ENCODE measurements around the gene BNIPL. TPM values are rescaled to one million over a fixed set of nuclear protein-coding genes. Genes with fewer than 3 reads are reported as not detected.

The BNIPL gene
- total and polyA plus RNA-seq, 2 of the 13 experiments (the other 11 are each of a cell fraction or from before 2014, with no cell fraction given): 0.40 to 1.1 TPM

- H3K9me3 ChIP-seq (ENCODE audit: low read length): no peaks in the 10 kb centered on the region
- ChIA-PET POLR2A (interaction anchor here (1.3 kb wide), 1 partner anchor 11 kb away, joined by 11 read pairs; the partner anchor contains the start of gene ANXA9), CTCF (ENCODE audit: low intra/inter-chr PET ratio, low total read pairs) (interaction anchor here (1.3 kb wide), 1 partner anchor 13 kb away, joined by 7 read pairs; no protein-coding TSS in a partner anchor)
- peak; percentile 44 for FAIRE-seq
- intact Hi-C loops (cut with micrococcal nuclease; ENCODE audit: unreplicated experiment) (no loop called here), in situ Hi-C loops (cut with HindIII; ENCODE audit: extremely low pct_ligation_motif_present, low pct_unique_long_range_greater_than_20kb) (no loop called here)
- no peak overlapping the region for H3K27ac ChIP-seq (ENCODE audit: extremely low read length, insufficient read depth, low read length)
- H2AFZ ChIP-seq (ENCODE audit: low read length): no peak overlapping the region
- no peaks in the 10 kb centered on the region for H4K20me1 ChIP-seq (ENCODE audit: insufficient read depth, low read length)
- no peaks in the 10 kb centered on the region for H3K79me2 ChIP-seq (ENCODE audit: insufficient read depth, low read length)
- no peak for ATAC-seq
- no peak overlapping the region for H3K4me2 ChIP-seq (ENCODE audit: low read depth, low read length)
- WGBS (ENCODE audit: low lambda C conversion rate): 88% methylated on average over 4 of the region's 4 CpGs
- H3K4me3 ChIP-seq (replicated peaks in 1 of 3; ENCODE audit: insufficient read depth in 1 of 3, low read depth in 2 of 3, low read length in 3 of 3): no peak overlapping the region
- H3K27me3 ChIP-seq (ENCODE audit: control insufficient read depth in 1 of 2, insufficient read depth in 2 of 2, low read length in 2 of 2): no peaks in the 10 kb centered on the region
- DNase-seq (ENCODE audit: low spot score): no peak
- no peak overlapping the region for H3K9ac ChIP-seq (ENCODE audit: insufficient read depth, low read depth, low read length)
- H3K4me1 ChIP-seq (ENCODE audit: insufficient read depth, low read length): peaks cover 11% of the 10 kb centered on the region
- peaks cover 6% of the 10 kb centered on the region in 2 experiments; a peak in 3 of 5 replicates for H3K36me3 ChIP-seq (replicated peaks in 1 of 2; ENCODE audit: control insufficient read depth in 1 of 2, insufficient read depth in 2 of 2, low read length in 2 of 2)
- no TSS peak for BruUV-seq (replicated peaks)
- TF ChIP-seq ATF1 (CRISPR knock-in tag; IDR thresholded peaks at IDR 0.05) (no peak), ZNF709 (CRISPR knock-in tag; IDR thresholded peaks at IDR 0.05) (no peak), FOXA1 (IDR thresholded peaks at IDR 0.05) (no peak), FOXA1 (CRISPR knock-in tag; IDR thresholded peaks at IDR 0.05) (no peak), ZNF329 (CRISPR knock-in tag; IDR thresholded peaks at IDR 0.05; ENCODE audit: low read depth) (no peak), CERS6 (CRISPR knock-in tag; IDR thresholded peaks at IDR 0.05) (no peak), SMYD3 (CRISPR knock-in tag; IDR thresholded peaks at IDR 0.05) (no peak), GABPA (IDR thresholded peaks at IDR 0.05; ENCODE audit: low read depth, low read length) (no peak), GABPA (CRISPR knock-in tag; IDR thresholded peaks at IDR 0.05; ENCODE audit: low read depth) (no peak), ZNF687 (CRISPR knock-in tag; IDR thresholded peaks at IDR 0.05) (no peak), ZKSCAN1 (IDR thresholded peaks at IDR 0.05; ENCODE audit: low read length) (no peak), SAP130 (CRISPR knock-in tag; IDR thresholded peaks at IDR 0.05; ENCODE audit: low read depth) (no peak), ZNF225 (CRISPR knock-in tag; IDR thresholded peaks at IDR 0.05) (no peak), ZNF10 (CRISPR knock-in tag; IDR thresholded peaks at IDR 0.05; ENCODE audit: borderline replicate concordance, low read depth) (no peak), DNMT1 (CRISPR knock-in tag; IDR thresholded peaks at IDR 0.05) (no peak), ZFP36L2 (CRISPR knock-in tag; IDR thresholded peaks at IDR 0.05) (no peak), NCOA5 (CRISPR knock-in tag; IDR thresholded peaks at IDR 0.05) (no peak), KAT8 (CRISPR knock-in tag; IDR thresholded peaks at IDR 0.05) (no peak)
- TF ChIP-seq, protein P1, sequence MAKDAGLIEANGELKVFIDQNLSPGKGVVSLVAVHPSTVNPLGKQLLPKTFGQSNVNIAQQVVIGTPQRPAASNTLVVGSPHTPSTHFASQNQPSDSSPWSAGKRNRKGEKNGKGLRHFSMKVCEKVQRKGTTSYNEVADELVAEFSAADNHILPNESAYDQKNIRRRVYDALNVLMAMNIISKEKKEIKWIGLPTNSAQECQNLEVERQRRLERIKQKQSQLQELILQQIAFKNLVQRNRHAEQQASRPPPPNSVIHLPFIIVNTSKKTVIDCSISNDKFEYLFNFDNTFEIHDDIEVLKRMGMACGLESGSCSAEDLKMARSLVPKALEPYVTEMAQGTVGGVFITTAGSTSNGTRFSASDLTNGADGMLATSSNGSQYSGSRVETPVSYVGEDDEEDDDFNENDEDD (CRISPR knock-in tag; IDR thresholded peaks at IDR 0.05; ENCODE audit: borderline replicate concordance): no peak
- TF ChIP-seq, protein P2, sequence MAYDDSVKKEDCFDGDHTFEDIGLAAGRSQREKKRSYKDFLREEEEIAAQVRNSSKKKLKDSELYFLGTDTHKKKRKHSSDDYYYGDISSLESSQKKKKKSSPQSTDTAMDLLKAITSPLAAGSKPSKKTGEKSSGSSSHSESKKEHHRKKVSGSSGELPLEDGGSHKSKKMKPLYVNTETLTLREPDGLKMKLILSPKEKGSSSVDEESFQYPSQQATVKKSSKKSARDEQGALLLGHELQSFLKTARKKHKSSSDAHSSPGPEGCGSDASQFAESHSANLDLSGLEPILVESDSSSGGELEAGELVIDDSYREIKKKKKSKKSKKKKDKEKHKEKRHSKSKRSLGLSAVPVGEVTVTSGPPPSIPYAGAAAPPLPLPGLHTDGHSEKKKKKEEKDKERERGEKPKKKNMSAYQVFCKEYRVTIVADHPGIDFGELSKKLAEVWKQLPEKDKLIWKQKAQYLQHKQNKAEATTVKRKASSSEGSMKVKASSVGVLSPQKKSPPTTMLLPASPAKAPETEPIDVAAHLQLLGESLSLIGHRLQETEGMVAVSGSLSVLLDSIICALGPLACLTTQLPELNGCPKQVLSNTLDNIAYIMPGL (CRISPR knock-in tag; IDR thresholded peaks at IDR 0.05; ENCODE audit: borderline replicate concordance in 1 of 2, low read depth in 1 of 2): no peak
Observed at GRCh38 chr1:150992626-150993025, 43.8 kb upstream of the BNIPL start.
